AG09309 (cell line): ENCODE results near the gene TP53I13.
A peak's percentile ranks its signal among the peaks of the same experiment; 100 is the strongest.

Experiments used
- DNase-seq: peaks from one replicate; pipeline ENCODE4 v3.0.0-alpha.2; 2010; ENCODE audit warnings: low read depth
- H3K4me3 ChIP-seq: 2 replicates; pipeline ENCODE4 v1.5.1; 2011; ENCODE audit warnings: mild to moderate bottlenecking, low read depth, low read length, moderate library complexity; ENCODE audit not compliant: control insufficient read depth
- TF ChIP-seq, protein P1 (sequence below): IDR thresholded peaks from 2 replicates; pipeline ENCODE4 v1.5.1; 2011; ENCODE audit warnings: mild to moderate bottlenecking, low read depth, low read length, inconsistent platforms; ENCODE audit not compliant: insufficient read depth, control insufficient read depth; ENCODE audit errors: missing control alignments

TP53I13 gene

DNA sequence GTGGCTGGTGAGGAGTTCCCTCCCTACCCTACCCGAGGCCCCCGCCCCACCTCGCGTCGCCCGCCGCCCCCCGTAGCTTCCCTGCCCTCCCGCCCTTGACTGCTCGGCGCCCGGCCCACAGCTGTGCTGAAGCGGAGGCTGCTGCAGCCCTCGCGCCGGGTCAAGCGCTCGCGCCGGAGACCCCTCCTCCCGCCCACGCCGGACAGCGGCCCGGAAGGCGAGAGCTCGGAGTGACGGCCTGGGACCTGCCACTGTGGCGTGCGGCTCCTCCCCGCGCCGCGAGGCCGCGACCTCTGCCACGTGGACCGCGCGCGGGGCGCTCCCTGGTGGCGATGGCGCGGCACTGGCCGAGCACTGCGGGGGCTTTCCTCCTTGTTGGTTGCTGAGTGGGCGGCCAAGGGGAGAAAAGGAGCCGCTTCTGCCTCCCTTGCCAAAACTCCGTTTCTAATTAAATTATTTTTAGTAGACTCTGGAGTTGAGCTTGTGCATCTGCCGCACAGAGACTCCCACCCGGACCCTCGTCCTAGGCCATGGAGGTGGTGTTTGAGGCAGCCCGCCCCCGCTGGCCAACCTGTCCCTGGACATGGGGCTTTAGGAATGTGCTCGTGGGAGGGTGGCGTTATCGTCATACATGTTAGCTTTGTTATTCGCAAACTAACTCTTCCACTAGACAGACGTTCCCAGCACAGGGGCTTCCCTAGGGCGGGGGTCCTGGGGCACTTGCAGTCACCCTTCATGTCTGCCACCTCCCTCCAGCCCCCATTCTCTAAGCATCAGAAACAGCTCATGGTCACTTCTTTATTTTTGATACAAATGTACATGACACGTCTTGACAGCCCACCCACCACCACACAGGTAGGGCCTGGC, 4.4 kb downstream of the TP53I13 start:
- H3K4me3 ChIP-seq, result no peak overlapping the region; the same call in 1 of the 2 replicates
- TF ChIP-seq, protein P1, sequence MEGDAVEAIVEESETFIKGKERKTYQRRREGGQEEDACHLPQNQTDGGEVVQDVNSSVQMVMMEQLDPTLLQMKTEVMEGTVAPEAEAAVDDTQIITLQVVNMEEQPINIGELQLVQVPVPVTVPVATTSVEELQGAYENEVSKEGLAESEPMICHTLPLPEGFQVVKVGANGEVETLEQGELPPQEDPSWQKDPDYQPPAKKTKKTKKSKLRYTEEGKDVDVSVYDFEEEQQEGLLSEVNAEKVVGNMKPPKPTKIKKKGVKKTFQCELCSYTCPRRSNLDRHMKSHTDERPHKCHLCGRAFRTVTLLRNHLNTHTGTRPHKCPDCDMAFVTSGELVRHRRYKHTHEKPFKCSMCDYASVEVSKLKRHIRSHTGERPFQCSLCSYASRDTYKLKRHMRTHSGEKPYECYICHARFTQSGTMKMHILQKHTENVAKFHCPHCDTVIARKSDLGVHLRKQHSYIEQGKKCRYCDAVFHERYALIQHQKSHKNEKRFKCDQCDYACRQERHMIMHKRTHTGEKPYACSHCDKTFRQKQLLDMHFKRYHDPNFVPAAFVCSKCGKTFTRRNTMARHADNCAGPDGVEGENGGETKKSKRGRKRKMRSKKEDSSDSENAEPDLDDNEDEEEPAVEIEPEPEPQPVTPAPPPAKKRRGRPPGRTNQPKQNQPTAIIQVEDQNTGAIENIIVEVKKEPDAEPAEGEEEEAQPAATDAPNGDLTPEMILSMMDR, result peak; percentile 53
- DNase-seq, result no peak

DNA sequence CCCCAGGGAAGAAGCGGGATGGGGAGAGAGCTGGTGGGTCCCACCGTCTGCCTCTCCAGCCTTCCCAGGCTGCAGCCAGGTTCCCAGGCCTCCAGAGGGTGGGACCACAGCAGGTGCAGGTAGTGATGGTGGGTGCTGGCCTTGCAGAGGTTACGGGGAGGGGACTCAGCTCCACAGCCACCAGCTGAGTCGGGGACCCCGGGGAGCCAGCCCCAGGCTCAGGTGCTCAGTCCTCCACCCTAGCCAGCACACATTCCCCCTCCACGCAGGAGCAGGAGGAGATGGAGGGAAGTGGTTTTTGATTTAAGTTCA, 5.0 kb downstream of the TP53I13 start:
- TF ChIP-seq, protein P1, result no peak

DNA sequence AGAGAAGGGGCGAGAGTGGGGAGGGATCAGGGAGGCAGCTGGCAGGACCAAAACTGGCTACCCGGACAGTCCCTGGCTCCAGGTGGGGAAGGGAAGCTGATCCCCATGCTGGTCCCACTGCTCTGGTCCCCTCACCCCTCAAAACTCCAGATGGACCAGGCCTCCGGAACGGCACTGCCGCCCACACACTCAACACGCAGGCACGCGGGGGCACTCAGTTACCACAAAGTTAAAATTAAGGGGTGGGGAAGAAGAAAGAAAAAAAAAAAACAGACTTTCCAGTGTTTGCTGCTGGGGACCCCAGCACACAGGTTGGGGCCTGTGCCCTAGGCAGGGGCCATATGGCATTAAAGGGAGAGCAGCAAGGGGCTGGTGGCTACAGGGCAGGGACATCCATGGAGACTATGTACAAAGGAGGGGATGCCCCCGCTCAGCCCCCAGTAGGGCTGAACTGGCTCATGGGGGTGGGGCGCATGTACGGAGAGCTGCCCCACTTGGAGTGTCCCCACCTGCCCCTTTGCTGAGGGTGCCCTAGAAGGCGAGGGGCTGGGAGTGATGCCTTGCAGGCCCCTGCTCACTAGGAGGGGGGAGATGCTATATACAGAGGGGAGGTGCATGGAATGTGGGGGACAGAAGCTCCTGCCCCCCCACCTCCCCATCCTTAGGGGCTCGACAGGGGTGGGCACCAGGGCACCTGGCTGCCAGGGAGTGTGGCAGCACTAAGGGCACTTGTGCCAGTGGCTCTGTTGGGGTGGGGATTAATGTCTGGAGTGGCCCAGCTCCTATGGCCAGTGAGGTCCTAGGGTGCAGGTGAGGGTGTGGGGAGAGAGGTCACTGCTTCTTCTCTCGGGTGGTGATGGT, 5.6 kb downstream of the TP53I13 start:
- DNase-seq, result no peak
- TF ChIP-seq, protein P1, result no peak
- H3K4me3 ChIP-seq, result no peak overlapping the region

More for the DNA sequence above, 5.0 kb downstream of the TP53I13 start:
- DNase-seq, result no peak
- H3K4me3 ChIP-seq, result no peak overlapping the region

DNA sequence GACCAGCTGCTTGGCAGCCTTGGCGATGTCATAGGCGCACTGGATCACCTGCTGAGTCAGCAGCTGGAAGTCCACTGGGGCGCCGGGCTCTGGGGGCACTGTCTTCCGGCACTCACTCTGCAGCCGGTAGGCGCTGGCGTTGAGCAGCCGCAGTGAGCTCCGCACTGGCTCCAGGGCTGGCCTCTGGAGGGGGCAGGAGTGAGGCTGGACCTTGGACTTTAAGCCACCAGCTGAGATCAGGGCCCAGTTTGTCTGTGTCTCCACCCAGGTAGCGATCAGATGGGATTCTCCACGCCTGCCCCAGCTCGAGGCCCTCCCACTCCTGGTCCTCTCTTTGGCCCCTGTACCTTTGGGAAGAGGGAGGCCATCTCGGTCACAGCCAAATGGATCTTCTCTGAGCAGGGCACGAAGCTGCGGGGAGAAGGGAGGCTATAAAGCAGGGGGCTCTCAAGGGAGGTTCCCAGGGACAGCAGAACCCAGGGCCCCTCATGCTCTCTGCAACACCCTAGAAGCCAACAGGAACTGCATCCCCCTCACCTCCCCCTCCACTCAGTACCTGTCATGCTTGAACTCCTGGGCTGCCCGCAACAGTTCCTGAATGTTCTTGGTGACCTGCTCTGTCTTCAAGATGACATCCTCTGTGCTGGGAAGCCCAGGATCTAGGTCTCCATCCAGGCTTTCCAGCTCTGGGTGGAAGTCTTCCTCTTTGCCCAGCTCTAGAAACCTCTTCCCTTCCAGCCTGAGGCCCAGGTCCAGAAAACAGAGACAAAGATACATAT, 6.4 kb downstream of the TP53I13 start:
- TF ChIP-seq, protein P1, result no peak
- H3K4me3 ChIP-seq, result no peak overlapping the region
- no peak for DNase-seq

DNA sequence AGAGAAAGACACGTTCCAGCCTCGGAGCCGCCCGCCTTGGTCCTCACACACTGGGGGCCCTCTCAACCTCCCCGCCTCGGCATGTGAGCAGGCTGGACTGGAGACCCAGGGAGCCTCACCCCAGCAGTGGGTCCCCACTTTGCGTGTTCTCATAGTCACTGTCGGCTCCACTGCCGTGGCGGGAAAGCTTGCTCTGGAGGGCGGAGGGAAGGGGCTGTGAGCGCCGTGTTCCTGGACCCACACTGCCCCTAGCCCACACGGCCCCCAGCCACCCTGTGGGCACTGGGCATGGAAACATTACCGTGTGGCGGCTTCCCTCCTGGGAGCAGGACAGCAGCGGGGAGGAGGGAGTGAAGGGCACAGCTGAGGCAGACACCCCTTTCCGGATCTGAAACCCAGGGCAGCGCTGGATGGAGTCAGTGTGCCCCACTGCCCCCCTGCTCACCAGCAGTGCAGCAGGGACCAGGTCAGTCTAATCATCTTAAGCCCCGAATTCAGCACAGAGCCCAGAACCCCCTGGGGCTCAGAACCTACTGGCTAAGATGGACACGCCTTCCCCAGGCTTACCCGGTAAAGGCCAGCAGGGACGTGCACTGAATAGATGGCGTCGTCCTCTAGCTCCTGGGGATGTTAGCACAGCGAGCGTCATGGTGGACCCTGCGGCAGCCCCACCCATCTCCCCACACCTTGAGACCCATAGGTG, 7.2 kb downstream of the TP53I13 start:
- DNase-seq, result no peak
- no peak overlapping the region for H3K4me3 ChIP-seq
- TF ChIP-seq, protein P1, result no peak

DNA sequence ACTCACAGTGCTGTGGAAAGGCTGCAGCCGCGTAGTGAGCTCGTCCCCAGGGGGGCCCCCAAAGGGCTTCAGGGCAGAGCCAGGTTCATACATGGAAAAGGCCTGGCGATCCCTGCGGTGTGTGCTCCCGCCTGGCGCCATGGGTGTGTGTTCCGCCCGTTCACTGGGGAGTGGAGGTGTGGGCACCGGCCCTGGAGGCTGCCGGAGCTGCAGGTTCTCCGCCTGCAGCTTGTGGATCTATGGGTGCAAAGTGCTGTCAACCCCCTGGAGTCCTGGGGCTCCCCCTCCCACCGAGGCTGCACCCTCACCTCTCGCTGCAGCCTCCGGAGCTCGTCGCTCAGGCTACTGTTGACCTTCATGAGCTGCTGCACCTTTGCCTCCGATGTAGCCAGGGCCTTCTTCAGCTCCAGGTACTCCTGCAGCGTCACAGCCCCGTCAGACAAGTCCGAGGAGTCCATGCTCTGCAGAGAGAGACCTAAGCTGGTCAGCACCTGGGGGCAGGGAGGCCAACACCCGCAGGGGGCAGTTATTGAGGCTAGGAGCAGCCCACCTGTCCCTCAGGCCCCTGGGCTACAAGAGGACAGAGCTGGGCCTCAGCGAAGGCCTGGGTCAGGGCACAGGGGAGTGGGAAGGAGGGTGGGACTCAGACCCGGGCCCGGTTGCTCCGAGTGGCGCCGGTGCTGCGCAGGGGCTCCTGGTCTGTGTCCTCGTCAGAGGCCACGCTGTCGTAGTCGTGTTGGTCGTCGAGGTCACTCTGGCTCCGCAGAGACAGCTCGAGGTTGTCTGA, 7.9 kb downstream of the TP53I13 start:
- DNase-seq, result no peak
- TF ChIP-seq, protein P1, result no peak

More for the DNA sequence above, 7.9 kb downstream of the TP53I13 start:
- no peak overlapping the region for H3K4me3 ChIP-seq
